ENCODE data around the gene SFXN2.
"Not testable (repeated sequence)": the region's sequence is repeated elsewhere in the genome, so short reads cannot be mapped to it uniquely, and the experiment has no call there.

The SFXN2 gene

DNA sequence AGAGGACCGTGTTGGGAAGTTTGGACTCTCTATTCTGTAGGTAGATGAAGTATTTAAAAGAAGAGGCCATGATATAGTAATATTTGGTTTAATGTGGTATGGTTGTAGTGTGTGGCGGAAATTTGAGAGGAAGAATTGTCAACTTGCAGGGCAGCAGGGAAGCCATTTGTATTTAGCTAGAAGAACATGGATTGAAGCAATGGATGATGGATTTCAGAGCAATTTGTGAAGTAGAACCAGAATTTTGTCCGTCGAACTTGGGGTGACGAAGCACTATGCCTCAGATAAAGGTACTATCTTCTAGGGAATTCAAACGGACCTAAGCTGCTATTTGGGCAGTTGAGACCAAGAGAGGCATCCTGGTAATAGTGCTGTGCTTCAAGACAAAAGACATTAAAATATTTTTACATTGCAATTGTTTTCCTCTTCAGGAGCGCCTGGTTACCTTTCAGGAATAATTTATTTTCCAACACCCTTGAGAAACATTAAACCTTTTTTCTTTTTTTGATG is 28.7 kb downstream of the SFXN2 start:
- Histone ChIP-seq H3K4me3 (peak overlapping the region in 3 of 7 experiments; percentile 89 to 99 (median 93)), H3K27ac (peak overlapping the region in 8 of 21 experiments; percentile 19 to 98 (median 59))

DNA sequence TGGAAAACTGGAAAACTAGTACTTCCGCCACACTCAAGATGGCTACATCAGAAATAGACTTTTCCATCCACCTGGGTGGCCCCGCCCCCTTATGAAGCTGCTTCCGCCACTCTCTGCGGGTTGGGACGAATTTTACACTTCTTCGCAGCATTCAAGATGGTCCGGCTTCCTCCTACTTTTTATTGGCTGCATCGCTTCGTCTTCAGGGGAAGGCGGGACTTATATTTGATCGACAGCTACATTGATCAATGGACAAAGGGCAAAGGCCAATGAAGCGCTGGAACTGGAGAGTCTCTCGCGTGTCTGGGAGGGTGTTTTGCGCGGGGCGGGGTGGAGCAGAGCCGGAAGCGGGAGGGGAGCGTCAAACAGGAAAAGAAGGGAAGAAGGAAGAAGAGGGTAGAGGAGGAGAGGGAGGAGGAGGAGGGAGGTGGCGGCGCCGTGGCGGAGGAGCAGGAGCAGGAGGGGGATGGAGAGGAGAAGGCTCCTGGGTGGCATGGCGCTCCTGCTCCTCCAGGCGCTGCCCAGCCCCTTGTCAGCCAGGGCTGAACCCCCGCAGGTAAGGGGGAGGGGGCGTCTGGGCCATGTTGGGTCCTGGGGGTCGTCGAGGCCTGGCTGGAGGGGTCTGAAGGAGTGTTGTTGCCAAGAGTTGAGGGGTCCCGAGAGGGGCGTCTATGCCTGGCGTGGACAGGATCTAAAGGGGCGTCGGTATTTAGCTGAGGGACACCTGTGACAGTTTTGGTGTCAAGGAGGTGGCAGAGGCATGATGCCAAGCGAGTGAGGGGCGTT is 29.3 kb downstream of the SFXN2 start, which contains the start of gene WBP1L:
Gene WBP1L, plus strand, starts transcription at position 361 of the 786 bp plus-strand sequence. Its CDS starts 106 bp downstream, at position 467.
- Histone ChIP-seq H3K27ac (peak within 1 kb of the TSS; percentile 57 to 99 (median 96)), H3K4me3 (peak within 1 kb of the TSS; percentile 81 to 99 (median 92))

DNA sequence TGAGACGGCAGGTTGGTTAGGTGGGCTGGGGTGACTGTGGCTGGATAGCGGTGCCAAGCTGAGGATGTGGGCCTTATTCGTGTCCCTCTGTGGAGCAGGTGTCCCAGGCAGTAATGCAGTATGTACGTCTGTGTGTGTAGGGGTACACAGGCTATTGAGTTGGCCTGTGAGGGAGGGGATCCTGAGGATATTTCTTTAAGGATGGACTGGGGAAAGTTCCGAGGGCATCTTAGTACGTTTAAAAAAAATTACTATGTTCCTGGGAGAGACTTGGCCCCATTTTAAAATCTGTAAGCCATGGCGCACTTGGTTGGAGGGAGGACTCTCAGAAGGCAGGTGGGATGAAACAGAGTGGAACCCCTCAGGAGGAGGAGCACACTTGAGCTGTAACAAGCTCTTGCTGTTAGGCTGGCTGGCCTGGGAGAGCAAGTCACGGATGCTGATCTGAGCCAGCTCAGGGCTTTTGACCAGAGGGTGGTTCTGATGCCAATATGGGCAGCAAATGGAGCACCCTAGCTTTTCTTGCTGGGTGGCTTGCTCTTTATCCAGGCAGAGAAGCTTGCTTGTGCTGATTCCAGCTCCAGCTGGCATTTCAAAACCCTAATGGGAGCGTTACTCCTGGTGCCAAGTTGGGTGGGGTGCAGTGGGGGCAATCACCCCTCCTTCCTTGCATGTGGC is 30.1 kb downstream of the SFXN2 start:
- Histone ChIP-seq H3K27ac (peak overlapping the region; percentile 57 to 99 (median 96)), H3K4me3 (peak overlapping the region; percentile 81 to 99 (median 92))

DNA sequence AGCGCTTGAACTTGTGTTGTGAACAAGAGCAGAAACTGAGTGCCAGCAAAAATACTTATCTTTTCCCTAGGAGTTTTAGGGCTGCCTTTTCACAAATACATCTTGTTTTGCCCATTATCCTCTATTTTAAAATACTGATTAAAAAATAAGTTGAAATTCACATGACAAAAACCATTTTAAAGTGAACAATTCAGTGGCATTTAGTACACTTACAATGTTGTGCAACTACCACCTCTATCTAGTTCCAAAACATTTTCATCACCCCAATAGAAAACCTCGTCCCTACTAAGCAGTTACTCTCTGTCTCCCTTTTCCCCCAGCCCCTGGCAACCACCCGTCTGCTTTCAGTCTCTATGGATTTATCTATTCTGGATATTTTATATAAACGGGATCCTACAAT is 30.7 kb downstream of the SFXN2 start:
- Histone ChIP-seq H3K27ac (peak overlapping the region in 19 of 21 experiments; percentile 88 to 99 (median 96)), H3K4me3 (peak overlapping the region; percentile 81 to 99 (median 92))

DNA sequence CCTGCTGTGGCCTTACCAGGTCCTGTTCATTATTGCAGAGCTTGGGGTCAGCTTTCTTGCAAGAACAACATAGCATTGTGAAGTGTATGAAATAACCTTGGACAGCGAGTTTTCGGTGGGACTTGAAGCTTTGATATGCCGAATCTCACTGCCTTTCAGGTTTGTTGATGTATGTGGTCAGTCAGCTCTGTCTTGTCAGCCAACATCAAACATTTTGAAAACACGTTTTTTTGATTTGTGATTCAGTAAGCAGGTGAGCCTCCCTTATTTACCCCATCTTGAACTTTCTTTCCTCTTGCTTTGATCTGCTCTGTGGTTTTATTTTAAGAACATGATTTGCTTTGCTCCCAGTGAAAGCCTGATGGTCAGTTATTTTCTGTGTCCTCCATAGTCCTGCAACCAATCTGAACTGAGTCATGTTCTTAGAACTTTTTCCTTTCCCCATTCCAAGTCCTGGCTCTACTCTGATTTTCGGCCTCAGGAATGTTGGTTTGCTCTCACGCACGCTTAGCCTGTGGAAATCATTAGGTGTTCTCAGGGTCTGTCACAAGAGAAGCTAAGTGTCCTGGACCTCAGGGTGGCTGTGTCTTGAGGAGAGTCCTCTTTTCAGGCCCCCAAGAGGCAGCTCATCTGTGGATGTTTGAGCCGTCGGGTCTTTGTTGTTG is 38.0 kb downstream of the SFXN2 start:
- Histone ChIP-seq H3K27ac (peak overlapping the region in 20 of 21 experiments; percentile 17 to 93 (median 68)), H3K4me3 (no peak overlapping the region)

DNA sequence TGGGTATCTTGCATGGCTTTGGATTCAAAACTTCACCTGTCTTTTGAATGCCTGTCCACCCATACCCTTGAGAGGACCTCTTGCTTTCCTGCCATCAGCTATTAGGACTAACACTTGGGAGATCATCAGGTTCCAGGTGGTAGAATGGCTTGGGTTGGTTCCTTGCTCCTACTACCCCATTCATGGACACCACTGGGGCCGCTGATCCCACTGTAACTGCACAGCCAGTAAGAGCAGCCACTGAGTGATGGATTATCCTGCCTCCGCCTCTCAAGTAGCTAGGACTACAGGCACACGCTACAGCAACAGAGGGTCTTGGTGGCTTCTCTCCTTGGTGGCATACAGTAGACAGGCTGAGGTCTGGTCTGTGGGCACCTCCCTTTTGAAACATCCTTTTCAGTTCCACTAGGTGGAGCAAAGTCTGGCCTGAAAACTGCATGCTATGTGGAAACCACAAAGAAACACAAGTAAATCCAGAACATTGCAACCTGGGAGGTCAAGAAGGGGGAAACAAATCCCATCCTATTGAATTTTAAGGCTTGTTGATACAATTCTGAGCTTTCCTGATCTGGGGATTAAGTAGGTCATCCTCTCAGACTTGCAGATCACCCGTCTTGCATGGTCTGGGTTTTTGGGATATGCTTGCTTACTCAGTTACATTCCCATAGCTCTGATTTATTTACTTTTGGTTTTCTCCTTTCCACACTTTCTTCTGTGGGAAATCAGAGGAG is 38.7 kb downstream of the SFXN2 start:
- H3K4me3 ChIP-seq: no peak overlapping the region
- peak overlapping the region in 20 of 21 experiments; percentile 17 to 93 (median 68) for H3K27ac ChIP-seq

DNA sequence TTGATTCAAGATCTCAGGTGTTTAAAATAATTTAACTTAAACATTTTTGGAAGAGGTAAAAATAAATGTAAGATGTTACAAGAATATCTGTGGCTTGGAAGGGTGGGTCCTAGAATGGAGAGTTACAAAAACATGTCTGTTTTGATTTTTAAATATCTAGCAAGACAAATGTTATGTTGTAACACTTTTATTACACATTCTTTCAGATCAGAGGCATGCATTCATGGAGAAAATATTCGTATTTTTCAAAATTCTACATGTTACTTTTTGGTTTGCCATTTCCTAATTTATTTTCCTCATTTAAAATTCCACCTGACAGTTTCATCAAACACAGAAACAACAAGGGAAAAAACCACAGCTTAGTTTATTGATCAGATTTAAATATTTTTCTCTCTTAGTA is 39.3 kb downstream of the SFXN2 start:
- Histone ChIP-seq H3K4me3 (no peak overlapping the region), H3K27ac (peak overlapping the region in 18 of 21 experiments; percentile 22 to 93 (median 64))

DNA sequence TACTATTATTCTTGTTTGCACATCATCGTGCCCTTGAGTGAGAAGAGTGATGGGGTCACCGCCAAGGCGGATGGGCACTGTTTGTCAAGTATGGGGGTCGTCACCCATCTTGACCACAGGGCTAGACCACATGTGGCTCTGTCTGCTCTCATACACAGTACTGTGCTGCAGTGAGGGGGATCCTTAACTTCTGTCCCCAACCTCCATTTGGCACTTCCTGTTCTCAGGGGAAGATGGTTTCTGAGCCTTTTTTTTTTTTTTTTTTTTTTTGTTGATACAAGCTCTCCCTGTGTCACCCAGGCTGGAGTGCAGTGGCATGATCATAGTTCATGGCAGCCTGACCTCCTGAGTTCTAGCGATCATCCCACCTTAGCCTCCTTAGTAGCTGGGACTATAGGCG is 42.9 kb downstream of the SFXN2 start:
- peak overlapping the region in 1 of 21 experiments; percentile 50 for H3K27ac ChIP-seq
- H3K4me3 ChIP-seq: no peak overlapping the region

DNA sequence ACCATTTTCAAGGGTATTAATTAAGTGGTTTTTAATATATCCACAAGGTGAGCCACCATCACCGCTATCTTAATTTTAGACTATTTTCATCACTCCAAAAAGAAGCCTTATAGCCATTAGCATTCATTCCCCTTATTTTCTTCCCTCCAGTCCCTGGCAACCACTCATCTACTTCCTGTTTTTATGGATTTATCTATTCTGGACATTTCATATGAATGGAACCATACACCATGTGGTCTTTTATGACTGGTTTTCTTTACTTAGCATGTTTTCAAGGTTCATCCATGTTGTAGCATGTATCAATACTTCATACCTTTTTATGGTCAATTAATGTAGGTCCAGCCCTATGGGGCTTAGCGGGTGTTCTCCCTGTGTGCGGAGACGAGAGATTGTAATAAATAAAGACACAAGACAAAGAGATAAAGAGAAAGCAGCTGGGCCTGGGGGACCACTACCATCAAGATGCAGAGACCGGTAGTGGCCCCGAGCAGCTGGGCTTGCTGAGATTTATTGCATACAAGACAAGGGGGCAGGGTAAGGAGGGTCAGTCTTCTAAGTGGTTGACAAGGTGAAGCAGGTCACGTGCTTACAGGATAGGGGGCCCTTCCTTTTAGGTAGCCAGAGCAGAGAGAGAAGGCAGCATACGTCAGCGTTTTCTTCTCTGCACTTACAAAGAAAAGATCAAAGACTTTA is 44.0 kb downstream of the SFXN2 start:
- peak overlapping the region in 7 of 21 experiments; percentile 7 to 80 (median 26) for H3K27ac ChIP-seq
- H3K4me3 ChIP-seq: no peak overlapping the region

DNA sequence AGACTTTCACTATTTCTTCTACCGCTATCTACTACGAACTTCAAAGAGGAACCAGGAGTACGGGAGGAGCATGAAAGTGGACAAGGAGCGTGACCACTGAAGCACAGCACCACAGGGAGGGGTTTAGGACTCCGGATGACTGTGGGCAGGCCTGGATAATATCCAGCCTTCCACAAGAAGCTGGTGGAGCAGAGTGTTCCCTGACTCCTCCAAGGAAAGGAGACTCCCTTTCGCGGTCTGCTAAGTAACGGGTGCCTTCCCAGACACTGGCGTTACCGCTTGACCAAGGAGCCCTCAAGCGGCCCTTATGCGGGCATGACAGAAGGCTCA is 44.5 kb downstream of the SFXN2 start:
- H3K4me3 ChIP-seq: not testable (repeated sequence)
- H3K27ac ChIP-seq: peak overlapping the region in 7 of 21 experiments; percentile 7 to 80 (median 26)

DNA sequence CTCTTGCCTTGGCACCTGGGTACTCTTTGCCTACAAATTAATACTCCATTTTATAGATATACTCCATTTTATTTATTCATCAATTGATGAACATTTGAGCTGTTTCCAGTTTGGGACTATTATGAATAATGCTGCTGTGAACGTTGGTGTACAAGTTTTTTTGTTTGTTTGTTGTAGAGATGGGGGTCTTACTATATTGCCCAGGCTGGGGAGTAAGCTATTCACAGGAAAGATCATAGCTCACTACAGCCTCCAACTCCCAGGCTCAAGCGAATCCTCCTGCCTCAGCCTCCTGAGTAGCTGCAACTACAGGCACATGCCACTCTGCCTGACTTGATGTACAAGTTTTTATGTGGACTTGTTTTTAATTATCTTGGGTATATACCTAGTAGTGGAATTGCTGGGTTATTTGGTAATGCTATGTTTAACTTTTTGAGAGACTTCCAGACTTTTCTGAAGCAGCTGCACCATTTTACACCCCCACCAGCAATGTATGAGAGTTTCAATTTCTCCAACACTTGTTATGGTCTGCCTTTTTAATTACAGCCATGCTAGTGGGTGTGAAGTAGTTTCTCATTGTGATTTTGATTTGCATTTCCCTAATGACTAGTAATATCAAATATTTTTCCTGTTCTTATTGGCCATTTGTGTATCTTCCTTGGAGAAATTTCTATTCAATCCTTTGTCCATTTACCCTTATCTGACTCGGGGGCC is 45.2 kb downstream of the SFXN2 start:
- H3K27ac ChIP-seq: peak overlapping the region in 1 of 21 experiments; percentile 80

DNA sequence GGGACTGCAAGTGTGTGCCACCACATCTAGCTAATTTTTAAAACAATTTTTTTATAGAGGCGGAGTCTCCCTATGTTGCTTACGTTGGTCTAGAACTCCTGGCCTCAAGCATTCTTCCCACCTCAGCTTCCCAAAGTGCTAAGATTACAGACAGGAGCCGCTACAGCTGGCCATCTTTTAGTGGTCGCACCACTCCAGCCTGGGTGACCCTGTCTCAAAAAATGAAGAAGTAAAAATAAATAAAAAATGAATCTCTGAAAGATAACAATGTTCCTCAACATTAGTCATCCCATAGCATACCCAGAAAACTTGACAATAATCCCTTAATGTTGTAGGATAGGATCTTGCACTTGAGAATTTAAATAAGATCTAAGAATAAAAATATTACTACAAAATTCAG is 47.5 kb downstream of the SFXN2 start:
- Histone ChIP-seq H3K4me3 (no peak overlapping the region), H3K27ac (peak overlapping the region in 1 of 21 experiments; percentile 12)

More for the DNA sequence above, 45.2 kb downstream of the SFXN2 start:
- H3K4me3 ChIP-seq: no peak overlapping the region

DNA sequence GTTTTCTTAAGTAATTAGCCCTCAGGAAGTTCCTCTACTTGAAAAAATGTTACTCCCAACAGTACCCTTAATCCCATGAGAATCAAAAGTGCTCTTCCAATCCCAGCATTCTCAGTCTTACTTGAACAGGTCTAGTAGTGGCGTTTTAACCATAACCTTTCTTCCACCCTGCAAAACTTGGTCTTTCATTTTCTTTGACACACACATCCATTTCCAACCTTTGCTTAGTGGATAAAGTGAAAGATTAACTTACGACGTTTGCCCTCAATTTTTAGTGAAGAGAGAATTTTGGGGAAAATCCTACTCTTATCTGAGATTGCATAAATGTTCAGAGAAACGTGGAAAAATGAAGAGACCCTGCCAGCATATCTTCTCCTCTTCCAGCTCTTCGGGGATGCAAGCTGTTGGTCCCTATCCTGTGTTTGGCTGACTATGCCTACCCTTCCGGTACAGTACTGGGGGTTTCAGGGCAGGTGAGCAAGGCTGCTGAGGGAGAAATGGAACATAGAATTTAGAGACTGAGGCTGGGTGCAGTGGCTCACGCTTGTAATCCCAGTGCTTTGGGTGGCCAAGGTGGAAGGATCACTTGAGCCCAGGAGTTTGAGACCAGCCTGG is 48.1 kb downstream of the SFXN2 start:
- Histone ChIP-seq H3K27ac (peak overlapping the region in 3 of 21 experiments; percentile 2 to 46 (median 32)), H3K4me3 (no peak overlapping the region)

DNA sequence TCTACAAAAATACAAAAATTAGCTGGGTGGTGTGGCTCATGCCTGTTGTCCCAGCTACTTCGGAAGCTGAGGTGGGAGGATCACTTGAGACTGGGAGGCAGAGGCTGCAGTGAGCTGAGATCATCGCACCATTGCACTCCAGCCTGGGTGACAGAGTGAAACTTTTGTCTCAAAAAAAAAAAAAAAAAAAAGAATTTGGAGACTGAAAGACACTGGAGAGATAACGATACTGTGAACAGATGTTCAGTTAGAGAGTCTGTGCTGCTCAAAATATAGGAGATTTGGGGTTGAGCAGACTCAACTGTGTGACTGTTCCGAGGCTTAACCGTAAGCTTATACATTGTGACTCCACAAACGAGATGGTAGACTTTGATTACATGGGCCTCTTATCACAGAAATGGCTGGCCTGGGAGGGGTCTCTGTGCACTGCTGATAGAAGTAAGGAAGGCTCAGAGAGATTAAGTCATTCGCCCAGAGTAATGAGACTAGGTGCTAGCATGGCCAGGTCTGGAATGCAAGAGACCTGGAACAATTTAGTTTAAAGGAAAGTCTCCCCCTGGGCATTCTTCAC is 48.7 kb downstream of the SFXN2 start:
- peak overlapping the region in 4 of 21 experiments; percentile 2 to 52 (median 40) for H3K27ac ChIP-seq
- H3K4me3 ChIP-seq: no peak overlapping the region

DNA sequence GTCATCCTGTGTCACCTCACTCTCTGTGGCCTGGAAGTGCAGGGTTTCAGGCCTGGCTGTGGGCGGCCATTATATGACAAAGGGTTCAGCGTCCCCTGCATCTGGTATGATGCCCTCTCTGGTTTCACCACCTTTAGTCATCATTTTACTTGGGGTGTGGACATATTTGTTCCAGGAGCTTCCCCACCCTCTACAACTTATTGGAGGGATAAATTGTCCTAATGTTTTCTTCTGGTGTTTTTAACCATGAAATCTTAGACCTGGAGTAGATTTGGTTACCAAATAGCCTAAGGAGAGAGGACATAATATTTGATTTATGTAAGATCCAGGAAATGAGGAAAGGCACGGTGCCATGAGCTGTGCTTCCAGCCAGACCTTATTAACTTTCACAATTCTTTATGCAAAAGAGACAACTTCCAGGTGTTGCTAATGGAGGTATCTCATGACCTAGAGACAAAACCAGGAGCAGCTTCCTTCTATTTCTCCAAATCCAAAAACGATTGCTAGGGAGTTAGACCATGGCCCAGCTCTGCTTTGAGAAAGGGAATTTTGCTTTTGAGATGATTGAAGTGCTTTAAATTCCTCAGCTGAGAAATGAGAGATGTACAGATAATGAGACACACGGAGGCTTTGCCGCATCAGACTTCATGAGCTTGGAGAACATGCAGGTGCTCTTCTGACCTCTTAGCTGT is 50.2 kb downstream of the SFXN2 start:
- no peak overlapping the region for H3K4me3 ChIP-seq
- H3K27ac ChIP-seq: peak overlapping the region in 15 of 21 experiments; percentile 12 to 72 (median 40)

DNA sequence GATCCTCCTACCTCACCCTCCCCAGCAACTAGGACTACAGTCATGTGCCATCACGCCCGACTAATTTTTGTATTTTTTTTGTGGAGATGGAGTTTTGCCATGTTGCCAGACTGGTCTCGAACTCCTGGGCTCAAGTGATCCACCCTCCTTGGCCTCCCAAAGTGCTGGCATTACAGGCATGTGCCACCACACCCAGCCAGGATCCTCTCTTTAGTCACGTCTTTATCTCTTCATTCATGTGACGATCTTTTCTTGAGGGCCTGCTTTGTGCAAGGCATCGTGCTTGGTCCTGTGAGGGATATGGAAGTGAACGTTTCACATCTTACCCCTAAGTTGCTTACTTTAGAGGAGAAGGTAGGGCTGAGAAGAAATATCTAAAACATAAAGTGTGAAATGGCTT is 50.9 kb downstream of the SFXN2 start:
- Histone ChIP-seq H3K4me3 (no peak overlapping the region), H3K27ac (peak overlapping the region in 11 of 21 experiments; percentile 1 to 72 (median 40))
